HG03025 (cell line): ENCODE measurements around the gene RREB1.

Source experiments
- ATAC-seq: cut with Tn5 transposase; IDR thresholded peaks from one replicate; pipeline ENCODE4 v1.9.1; 2021; ENCODE audit warnings: mild to moderate bottlenecking, moderate library complexity; ENCODE audit not compliant: unreplicated experiment, low FRiP score

The RREB1 gene

DNA sequence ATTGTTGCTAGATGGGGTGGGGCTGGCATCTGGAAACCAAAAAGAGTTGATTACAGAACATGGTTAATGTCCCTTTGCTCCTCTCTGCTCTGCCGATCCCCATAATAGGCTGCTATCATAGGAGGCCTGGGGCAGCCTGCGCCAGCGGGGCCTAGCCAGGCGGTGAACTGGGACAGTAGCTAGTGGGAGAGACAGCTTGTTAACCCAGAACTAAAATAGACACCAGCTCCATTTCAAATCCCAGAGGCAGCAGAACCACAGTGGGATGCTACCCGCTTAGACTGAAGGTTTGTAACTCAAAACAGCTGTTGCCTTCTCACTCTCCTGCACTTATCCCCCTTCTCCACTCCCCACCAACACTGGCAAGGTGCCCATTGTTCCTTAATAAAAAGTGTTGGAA is 106.7 kb downstream of the RREB1 start:
- no peak for ATAC-seq

DNA sequence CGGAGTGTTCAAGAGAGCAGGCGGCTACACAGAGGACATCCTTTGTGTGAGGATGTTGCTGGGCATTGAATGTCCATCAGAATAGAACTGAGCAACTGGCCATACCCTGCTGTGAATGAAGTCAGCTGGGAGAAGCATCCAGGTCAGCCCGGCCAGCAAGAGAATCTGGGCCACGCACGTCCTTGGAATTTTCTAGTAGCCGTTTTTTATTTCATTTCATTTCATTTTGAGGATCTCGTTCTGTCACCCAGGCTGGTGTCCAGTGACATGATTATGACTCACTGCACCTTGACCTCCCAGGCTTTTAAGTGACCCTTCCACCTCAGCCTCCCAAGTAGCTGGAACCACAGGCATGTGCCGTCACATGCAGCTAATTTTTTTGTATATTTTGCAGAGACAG is 107.4 kb downstream of the RREB1 start:
- ATAC-seq: no peak

DNA sequence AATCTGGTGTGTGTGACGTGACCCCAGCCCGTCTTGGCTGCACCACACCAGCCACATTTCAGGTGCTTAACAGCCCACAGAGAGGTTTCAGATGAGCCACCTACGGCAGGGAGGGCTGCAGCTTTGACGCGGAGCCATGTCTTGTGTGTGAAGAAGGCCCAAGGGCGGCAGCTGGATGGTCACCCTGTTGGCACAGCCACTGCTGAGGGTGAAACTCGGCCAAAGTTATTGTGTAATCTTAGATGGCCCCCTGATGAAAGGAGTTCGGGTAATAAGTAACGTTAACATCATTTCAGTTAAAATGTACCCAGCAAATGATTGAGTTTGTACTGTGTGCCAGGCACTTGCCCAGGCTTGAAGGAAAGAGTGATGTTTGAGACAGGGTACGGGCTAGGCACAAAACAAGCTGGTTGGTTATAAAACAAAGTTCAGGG is 108.1 kb downstream of the RREB1 start:
- ATAC-seq: no peak

DNA sequence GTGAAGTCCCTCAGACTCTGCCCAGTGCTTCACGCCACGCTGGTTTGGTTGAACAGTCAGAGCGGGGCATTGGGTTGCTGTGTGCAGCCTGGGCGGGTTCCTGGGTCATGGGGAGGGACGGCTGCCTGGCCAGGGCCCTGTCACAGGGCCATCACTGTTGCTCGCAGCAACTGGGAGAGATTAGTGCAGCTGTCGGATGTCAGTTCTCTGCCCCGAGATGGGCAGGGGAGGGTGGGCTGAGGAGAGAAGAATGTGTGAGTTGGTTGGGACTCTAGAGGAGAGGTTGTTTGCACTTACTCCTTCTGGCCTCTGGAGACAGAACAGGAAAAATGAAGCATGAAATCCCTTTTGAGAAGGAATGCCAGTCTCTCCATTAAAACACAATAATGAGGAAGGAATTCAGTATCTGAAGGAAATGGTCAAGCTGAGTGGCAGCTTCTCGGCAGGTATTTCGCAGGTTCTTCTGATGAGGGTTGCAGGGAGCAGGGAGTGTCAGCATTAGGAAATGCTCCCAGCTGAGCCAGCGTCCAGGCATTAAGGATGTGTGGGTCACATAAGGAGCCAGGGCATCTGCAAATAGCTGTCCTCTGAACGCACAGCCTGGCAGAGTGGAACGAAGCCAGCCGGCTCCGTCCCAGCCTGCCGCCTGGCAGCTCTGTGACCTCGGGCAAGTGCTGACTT is 109.3 kb downstream of the RREB1 start:
- ATAC-seq: no peak

DNA sequence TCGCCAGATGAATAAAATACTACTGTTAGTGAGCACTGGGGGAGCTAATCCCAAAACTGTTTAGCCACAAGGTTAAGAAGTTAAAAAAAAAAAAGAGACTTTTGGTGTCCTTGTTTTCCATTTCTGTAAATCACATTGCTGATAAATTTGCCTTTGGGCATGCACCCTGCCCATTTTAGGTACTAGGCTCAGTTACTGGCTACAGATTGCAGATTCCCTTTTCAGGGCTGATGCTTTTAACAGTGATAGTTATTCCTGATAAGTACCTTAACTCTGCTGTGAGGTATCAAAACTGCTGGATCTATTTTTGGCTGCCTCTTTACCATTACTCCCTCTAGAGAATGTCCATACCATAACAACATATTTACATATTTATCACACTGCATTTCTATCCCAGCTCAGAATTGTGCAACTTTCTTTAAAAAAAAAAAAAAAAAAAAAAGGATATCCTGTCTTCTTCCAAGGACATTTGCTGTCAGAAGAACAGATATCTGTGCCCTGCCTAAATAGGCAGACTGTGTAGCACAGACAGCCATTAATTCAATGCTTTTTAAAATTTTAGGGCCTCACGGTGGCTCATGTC is 110.7 kb downstream of the RREB1 start:
- no peak for ATAC-seq

DNA sequence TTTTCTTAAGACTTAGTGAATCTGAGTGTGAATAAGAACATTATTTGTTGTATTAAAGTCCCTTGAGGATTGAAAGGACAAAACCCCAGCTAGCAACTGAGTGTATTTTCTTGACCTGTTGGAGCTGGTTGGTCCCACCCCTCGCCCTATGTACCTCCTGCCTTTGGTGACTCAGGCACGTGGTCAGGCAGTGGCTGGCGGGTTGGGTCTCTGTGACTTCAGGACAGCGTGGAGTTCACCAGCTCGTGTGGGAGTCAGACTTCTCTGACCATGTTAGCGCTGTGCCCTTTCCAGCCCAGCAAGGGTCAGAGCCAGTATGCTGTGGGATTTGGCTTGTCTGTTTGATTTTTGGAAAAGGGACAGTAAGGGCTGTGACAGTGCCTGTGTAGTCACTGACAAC is 111.5 kb downstream of the RREB1 start:
- ATAC-seq: no peak

- no peak for ATAC-seq
These were observed 114.4 kb downstream of the RREB1 start for GRCh38 chr6:7222197-7222596.

DNA sequence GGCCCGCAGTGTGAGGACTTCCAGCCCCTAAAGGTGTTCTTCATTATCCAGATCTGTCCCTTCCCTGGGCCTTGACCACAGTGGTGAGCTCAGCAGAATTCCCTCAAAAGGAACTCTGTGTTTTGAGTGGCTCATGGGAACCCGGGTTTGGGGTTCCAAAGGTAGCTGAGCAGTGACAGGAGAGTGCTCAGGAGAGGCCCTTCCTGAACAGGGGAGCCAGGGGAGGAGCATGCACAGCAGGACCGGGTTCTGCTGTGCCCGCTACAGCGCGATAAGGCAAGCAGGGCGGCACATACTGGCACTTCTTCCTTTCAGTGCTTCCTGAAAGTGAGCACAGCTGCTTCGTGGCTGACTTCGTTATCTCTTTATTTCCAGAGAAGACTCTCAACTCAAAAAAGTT is 117.0 kb downstream of the RREB1 start:
- ATAC-seq: no peak

GRCh38 chr6:7228662-7229375 is 121.1 kb downstream of the RREB1 start:
- no peak for ATAC-seq

DNA sequence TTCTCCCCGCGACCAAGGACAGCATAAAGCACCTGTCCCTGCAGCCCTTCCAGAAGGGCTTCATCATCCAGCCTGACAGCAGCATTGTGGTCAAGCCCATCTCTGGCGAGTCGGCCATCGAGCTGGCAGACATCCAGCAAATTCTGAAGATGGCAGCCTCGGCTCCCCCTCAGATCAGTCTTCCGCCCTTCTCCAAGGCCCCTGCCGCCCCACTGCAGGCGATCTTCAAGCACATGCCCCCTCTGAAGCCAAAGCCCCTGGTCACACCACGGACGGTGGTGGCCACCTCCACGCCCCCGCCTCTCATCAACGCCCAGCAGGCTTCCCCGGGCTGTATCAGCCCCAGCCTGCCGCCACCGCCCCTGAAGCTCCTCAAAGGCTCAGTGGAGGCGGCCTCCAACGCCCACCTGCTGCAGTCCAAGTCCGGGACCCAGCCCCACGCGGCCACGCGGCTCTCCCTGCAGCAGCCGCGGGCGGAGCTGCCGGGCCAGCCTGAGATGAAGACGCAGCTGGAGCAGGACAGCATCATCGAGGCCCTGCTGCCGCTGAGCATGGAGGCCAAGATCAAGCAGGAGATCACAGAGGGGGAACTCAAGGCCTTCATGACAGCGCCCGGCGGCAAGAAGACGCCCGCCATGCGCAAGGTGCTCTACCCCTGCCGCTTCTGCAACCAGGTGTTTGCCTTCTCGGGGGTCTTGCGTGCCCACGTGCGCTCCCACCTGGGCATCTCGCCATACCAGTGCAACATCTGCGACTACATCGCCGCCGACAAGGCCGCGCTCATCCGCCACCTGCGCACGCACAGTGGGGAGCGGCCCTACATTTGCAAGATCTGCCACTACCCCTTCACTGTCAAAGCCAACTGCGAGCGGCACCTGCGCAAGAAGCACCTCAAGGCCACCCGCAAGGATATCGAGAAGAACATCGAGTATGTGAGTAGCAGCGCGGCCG is 121.9 kb downstream of the RREB1 start:
- no peak for ATAC-seq

- no peak for ATAC-seq
These were observed 122.5 kb downstream of the RREB1 start for GRCh38 chr6:7230327-7230691.

DNA sequence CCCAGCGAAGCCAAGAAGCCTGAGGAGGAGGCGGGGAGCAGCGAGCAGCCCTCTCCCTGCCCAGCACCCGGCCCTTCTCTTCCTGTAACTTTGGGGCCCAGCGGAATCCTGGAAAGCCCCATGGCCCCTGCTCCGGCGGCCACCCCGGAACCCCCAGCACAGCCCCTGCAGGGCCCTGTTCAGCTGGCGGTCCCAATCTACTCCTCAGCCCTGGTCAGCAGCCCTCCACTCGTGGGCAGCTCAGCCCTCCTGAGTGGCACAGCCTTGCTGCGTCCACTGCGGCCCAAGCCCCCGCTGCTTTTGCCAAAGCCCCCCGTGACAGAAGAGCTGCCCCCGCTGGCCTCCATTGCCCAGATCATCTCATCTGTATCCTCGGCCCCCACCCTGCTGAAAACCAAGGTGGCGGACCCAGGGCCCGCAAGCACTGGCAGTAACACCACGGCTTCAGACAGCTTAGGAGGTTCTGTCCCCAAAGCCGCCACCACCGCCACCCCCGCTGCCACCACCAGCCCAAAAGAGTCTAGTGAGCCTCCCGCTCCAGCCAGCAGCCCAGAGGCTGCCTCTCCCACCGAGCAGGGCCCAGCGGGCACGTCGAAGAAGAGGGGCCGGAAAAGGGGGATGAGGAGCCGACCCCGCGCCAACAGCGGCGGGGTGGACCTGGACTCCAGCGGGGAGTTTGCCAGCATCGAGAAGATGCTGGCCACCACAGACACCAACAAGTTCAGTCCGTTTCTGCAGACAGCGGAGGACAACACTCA is 123.4 kb downstream of the RREB1 start:
- ATAC-seq: no peak

DNA sequence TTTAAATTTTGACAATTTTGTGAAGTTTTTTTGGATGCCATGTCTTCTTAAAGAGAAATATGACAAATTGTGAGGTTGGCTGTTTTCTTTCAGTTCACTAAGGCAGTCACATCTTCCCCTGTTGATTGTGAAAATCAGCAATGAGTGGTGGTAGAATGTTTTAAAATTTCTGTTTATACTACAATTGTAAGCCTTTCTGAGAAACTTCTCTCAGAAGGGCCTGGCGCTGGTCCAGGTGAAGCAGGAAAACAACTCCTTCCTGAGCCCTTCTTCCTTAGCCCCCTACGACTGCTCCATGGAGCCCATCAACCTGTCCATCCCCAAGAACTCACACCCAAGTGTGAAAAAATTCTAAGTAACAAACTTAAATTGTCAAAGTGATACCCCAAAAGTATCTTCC is 124.6 kb downstream of the RREB1 start:
- no peak for ATAC-seq

DNA sequence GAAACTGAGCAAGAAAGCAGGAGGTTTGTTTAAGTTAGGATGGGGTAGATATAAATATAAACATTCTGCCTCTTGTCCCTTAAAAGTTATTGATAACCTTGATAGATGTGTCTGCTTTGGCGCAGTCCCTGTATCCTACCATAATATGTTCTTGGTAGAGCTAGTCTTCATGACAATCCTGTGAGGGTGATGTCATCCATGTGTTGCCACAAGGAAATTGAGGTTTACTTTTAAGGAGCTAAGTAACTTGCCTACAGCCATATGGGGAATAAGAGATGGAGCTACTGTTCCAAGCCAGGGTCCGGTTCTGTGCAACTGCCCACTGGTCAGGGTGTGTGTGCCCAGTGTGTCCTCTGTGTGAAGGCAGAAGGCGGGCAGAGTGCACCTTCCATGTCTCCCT is 126.8 kb downstream of the RREB1 start:
- no peak for ATAC-seq

DNA sequence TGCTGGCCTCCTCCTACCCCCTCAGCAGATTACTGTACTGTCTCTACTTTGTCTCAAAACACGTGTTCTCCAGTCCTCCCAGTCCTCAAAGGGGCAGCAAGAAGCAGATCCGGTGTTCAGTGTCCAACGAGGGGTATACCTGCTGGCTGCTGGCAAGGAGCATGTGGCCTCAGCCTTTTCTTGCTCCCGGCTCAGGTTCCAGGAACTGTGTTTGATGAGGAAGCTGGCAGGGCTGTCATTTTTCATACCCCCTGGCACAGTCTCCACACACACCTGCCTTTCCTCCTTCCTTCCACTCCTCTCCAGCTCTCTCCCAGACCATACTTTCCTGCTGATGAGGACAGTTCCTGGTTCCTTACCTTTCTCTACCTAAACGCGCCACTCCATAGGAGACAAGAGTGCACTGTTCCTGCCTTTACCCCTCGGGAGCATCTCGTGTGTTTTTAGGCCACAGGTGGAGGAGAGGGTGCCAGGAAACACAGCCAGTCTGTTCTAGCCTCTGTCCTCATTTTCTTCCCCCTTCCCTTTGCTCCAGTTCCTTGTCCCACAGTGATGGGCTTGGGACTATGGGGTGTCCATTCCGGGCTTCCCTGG is 128.0 kb downstream of the RREB1 start:
- no peak for ATAC-seq

GRCh38 chr6:7236306-7237209 is 128.8 kb downstream of the RREB1 start:
- ATAC-seq: no peak

DNA sequence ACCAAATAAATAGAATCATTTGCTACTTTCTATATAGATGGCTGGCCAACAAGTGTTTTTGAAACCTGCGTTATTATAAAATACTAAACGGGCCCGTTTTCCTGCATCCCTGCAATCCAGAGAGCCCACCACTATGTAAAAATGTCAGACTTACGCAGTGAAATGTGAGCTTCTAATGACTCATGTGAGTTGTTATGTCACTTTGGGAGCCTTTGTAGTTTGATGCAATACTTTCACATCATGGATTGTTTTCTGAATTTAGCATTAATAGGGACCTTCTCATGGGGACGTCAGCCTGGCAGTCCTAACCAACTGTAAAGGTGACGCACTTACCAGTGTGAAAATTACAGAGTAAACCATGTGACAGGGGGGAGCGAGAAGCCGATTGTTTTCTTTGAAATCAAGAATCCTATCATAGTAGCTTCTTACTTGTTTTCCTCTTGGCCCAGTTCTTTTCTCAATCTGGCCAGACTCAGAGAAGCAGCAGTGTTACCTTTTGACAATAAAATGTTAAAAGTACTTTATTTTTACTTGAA is 130.0 kb downstream of the RREB1 start:
- no peak for ATAC-seq

DNA sequence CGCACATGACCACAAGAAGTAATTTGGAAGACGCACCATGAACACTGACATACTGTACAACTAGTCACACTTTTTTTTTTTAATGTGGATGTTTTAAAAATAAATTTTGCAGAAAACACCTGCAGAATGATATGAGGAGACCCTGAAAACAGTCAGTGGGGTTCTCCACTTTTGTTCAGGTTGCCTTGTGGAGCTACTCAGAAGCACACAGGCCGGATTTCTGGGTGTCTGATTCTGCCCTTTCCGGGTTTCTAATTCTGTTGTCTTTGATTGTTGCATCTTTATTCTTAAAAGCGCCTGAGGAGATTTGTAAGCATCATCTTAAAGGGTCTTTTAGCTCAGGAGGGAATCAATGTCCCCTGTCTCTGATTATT is 130.8 kb downstream of the RREB1 start:
- no peak for ATAC-seq
